ENCODE results near the gene SLC52A3.

GRCh38 chr20:772806-773205, 4.5 kb upstream of the SLC52A3 start:
- no peak for TF ChIP-seq CTCF (CRISPR knock-in tag; IDR thresholded peaks at IDR 0.05)
- no peak for TF ChIP-seq CERS6 (CRISPR knock-in tag; IDR thresholded peaks at IDR 0.05)
- no peak for TF ChIP-seq RAD21 (CRISPR knock-in tag; IDR thresholded peaks at IDR 0.05)
- TF ChIP-seq UBTF (CRISPR knock-in tag; IDR thresholded peaks at IDR 0.05): no peak
- TF ChIP-seq NFRKB (IDR thresholded peaks at IDR 0.05): no peak
- TF ChIP-seq ZNF496 (CRISPR knock-in tag; IDR thresholded peaks at IDR 0.05; ENCODE audit: insufficient replicate concordance): no peak
- TF ChIP-seq ATF7 (IDR thresholded peaks at IDR 0.05): no peak
- TF ChIP-seq ATF7 (CRISPR knock-in tag; IDR thresholded peaks at IDR 0.05): no peak
- no peak for TF ChIP-seq POLR2A (IDR thresholded peaks at IDR 0.05; ENCODE audit: insufficient read depth in 1 of 2, low read depth in 2 of 2, low read length in 2 of 2)
